ENCODE data around the gene P2RY1. TPM values are rescaled to one million over a fixed set of nuclear protein-coding genes. Genes with fewer than 3 reads are reported as not detected.

P2RY1 gene, protein sequence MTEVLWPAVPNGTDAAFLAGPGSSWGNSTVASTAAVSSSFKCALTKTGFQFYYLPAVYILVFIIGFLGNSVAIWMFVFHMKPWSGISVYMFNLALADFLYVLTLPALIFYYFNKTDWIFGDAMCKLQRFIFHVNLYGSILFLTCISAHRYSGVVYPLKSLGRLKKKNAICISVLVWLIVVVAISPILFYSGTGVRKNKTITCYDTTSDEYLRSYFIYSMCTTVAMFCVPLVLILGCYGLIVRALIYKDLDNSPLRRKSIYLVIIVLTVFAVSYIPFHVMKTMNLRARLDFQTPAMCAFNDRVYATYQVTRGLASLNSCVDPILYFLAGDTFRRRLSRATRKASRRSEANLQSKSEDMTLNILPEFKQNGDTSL
- 20.5 TPM for total RNA-seq

DNA sequence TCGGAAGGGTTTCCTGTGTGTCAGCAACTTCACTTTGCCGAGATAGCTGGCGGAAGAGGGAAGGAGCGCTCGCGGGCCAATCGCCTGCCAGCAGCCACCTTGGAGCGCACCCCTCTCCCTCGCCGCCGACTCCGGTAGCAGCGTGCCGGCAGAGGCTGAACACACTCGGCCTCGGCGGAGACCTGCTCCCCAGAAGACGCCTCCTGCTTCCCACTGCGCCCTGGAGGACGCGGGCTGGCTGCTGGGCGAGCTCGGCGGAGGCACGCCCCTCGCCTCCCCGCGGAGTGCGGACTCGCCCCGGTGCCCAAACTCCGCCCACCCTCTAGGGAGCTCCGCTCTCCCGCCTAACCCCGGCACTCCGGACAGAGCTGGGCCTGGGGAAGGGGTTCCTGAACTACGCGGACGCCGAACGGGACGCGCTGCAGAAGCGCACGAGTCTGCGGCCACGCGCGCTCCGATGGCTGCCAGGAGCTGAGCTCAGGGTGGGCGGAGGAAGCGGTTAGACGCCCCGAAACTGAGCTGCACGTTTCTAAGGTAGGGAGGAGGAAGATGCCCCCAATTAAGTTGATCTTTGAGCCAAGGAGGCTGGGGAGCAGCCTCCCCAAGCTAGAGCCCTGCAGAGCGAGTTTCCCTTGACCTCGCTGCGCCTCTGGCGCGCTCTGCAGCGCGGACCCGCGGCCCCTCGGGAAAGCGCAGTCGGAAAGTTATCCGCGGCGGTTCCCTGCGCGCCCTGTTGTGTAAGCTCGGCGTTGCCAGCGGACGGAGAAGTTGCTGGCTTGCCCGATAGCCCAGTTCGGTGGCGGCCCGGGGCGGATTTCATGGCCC is at the start of gene P2RY1:
TSS of gene P2RY1 (plus strand) at position 356 of the 825 bp plus-strand sequence. CDS start 652 bp downstream, outside the sequence.
- peak; percentile 94 for ATAC-seq

DNA sequence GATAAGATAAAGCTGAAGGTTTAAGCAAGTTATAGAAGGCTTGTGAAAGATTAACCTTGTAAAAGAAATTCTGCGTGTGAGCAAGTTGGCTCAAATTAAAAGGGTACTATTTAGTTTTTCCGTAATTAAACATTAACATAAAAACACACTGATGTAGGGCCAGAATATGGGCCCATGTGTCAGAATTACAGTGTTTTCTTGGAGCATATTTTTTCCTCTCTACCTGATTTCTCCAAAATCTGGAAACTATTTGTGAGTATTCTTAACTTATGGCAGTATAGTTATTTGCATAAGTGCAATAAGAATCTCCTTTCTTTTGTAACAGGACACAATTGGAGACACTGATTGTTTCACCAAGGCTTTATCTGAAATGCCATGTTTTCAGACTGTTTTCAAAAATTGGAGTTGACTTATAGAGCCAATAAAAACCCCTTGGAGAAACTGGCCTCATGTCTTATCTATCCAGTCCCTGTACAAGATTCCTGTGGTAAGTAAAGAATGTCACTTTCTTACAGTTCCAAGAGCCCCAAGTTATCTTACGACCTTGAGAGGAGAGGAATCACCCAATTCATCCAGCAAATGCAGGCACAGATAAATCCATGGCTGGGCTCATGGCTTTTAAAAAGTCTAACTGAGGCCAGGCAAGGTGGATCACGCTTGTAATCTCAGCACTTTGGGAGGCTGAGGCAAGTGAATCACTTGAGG is 47.8 kb upstream of the P2RY1 start:
- no peak for ATAC-seq

DNA sequence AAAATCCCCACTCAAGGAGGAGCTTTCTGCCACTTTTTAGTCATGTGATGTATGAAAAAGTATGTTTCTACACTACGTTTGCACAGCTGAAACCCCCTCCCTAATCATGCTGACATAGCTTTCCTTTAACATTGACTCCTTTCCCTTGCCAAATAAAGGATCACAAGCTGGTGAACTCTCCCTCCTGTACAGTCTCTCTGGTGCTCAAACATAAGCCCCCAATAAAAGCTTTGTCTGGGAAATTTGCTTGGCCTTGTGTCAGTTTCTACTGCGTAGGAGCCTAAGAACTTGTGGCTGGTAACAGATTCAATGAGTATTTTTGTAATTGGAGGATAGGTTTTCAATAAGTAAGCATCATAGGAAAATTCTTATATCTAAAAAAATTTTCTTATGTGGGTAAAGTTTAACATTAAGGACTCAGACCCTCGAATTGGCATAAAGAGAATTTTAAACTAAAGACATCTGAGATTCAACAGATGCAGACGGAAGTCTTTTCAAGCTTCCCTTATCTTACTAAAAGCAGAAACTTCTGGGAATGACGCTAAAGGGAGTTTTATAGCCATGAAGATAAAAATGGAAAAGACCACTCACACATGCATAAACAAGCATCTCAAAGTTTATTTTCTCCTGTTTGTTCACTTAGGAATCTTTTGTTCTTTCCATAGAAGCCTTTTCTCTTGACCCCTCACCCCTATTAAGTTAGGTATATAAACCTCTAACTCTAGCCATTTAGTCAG is 44.1 kb upstream of the P2RY1 start:
- ATAC-seq: no peak

DNA sequence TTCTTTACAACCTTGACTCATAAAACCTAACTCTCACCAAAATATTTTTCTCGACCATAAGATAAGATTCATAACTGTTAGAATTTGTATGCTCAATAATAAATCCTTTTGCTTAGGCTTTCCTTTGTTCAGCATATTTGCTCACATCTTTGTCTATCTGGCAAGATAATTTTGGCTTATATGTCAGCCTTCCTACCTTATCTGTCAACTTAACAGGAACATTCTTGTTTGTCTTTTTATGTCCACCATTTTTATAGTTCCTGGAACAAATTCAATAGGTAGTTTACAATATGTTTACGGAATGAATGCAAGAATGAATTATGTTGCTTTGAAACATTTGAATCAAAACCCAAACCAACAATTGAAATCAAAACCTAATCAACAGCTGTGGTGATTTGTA is 41.0 kb upstream of the P2RY1 start:
- no peak for ATAC-seq

DNA sequence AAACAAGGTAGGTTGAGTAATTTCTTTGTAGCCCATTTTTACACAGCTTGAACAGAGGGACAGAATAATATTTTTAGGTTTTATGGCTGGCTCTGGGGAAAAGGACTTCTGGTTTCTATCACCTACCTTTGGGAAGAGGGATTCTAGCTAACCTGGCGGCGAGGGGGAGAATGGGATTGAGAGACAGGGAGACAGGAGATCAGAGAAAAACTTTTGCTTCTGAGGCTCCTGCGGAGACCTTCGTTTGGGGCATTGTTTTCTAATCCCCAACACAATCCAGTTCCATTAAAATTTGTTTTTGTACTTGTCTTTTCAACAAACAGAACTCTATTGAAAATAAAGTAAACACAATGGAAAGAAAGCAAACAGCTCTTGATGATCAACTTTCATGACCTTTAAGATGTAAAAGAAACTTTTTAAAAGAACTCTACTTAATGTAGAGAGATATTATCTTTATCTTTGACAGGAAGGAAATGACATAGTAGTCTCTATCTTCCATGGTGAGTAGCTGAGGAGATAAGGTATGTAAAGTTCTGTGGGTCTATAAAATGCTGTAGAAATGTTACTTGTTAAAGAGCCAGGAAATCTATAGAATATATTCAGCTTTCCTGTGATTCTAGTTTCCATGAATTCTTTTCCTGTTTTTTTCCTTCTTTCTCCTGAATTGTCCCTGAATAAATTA is 37.0 kb upstream of the P2RY1 start:
- ATAC-seq: no peak

DNA sequence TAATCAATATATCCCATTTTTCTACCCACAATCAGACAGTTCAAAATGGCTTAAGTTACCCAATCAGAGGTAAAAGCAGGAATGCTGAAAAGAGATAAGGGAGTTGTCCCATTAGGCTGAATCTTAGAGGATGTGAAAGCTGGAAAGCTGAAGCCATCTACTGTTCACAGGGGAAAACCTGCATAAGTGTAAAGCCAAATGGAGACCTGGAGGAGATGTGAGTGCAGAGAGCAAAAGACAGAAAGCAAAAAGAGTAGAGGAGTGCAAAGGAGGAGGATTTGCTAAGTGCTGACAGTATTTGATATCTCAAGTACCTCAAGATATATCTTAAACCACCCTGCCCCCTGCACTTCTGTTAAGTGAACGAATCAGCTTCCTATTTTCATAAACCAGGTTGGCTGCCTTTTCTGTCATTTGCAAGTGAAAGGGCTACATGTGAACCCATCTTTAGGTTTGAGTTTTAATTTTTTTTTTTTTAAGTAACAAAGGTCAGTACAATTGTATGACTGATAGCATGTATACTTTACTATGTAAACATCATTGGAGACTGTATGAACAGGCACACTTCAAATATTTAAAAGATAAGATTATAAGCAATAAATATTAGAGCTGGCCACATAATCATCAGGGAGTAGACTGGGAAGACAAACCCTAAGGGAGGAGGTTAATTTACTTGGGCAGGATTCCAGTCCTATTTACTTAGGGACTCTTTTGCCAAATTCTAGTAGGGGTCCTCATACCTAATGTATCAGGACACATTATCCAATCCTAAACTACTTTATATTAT is 22.8 kb upstream of the P2RY1 start:
- ATAC-seq: no peak

DNA sequence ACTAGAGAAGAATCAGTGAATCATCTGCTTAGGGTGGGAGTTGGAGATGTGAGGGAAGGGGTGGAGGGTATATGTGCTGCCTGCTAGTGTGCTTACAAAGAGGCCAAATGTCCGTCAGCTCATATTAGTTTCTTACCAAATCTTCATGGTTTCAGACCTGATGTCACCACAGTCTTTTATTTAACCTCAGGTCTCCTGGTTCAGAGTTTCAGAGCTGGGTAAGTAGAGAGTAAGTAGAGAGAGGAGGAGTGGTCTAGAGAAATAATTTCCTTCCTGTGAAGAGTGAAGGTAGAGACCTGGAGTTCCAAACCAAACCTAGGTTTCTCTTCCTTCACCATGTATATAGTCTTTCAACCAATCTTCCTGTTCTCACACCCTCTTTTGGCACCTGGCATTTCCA is 17.5 kb upstream of the P2RY1 start:
- ATAC-seq: no peak

DNA sequence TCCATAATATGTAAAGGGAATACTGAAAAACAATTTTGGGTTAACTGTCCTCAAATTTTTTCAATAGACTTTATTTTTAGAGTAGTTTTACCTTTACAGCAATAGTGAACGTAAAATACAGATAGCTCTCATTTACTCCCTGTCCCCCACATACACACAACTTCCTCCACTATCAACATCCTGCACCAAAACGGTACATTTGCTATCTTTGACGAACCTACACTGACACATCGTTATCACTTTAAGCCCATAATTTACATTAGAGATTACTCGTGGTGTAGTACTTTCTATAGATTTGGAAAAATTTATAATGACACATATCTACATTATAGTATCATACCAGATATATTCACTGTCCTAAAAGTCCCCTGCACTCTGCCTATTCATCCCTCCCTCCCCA is 16.9 kb upstream of the P2RY1 start:
- no peak for ATAC-seq

DNA sequence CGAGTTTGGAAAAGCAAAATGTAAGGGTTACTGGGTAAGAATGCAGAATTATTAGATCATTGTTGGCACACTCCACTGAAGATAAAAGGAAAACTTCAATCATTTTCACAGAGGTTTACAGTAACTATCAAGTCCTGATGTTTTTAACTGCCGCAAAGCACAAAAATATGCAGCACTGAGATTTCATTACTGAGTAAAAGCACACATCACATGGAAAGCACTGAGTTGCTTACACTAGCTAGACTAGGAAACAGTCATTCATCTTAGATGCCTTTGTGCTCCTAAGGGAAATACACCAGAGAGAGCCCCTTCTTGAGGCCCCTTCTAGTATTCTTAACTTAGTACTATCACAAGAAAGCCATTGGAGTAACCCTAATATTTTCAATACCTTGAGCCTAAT is 11.8 kb upstream of the P2RY1 start:
- ATAC-seq: no peak

DNA sequence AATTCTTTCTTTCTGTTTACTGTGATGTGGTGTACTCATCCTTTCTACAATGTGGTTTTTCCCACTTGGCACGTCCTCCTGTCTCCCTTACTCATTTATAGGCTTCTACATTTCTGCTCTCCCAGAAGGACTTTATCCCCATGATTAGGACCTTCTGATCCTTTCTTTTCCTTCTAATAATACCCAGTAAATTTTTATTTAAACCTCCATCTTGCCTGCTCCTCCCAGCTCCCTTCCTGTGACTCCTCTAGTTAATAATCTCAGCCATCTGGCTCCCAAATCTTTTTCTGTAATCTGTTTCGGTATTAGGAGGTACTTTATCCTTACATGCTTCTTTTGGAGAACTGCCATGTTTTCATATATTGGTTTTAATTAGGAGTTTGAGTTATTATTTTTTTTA is 11.2 kb upstream of the P2RY1 start:
- ATAC-seq: no peak

DNA sequence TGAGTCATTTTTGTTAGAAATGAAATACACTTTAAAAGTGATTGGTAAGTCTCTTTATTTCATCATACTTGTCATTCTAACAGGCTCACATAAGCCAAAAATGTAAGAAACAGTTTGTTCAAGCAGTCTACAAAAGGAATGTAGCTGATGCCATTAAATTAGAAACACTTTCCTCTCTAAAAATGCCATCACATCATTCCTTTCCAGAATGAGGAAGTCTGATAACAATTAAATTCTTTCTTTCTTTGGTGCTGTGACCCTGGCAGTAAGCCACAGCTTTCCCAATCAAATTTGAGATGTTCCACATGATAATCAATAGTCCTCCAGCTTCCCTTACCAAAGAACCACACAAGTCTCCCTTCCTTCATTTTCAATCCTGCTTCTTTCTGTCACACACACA is 9.4 kb upstream of the P2RY1 start:
- no peak for ATAC-seq

DNA sequence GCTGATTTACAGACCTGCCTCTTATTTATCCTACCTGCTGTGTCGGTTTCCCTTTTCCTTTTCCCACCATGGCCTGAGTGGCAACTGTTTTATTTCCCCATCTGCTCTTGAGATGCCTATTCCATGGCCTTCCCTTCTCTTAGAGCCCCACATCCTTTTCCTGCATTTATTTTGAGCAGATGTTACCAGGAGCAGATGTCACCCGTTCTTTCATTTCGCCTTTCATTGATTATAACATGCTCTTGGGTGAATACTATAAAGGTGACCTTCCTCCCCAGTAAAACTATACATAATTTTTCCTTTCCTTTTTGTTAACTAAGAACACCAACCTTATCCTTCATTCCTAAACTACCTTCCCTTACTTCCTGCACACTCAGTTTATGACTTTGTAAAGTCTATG is 8.5 kb upstream of the P2RY1 start:
- ATAC-seq: no peak

DNA sequence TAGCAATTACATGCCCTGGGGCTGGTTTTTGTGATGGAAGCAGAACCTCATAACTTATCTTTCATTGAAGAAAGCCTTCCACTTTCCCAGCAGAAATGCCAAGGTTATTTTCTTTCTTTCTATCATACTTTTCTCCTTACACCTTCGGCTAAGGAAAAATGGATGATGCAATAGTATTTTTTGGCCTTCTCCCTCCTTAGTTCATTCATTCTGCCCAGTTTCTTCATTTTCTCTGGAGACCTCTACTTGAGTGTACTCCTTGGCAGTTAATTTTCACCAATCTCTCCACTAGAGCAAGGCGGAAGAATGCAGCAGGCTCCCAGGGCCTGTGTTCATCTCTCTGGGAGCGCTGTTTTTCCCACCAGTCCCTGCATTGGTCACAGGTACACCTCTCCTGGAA is 7.6 kb upstream of the P2RY1 start:
- no peak for ATAC-seq

DNA sequence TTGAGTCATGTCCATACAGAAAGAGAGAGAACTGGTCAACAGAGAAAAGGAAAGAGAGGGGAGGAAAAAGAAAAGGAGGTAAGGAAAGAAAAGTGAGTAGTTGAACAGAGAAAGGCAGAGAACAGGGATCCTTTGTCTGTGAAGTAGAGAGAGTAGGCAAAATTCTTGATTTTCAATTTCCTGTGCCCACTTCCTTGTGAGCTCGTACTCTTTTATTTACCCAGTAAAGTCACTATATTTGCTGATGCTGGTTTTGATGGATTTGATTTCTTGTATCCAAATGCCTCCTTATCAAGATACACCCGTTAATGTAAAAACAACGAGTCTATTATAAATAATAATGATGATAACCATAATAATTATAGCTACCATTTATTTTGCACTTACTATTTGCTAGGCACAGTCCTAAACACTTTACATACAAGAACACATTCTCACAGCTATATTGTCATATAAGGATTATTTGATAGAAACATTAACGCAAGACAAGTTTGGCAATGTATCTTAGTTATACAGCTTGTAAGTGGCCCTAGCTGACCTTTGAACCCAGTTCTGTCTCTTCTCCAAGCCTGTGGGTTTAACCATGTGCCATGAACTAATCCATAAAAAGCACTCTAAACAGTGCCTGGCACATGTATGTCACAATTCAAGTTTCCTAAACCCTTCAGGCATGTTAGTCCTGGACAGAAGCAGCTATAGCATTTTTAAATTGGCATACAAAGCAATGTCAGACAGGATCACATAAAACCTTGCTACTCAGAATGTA is 6.7 kb upstream of the P2RY1 start:
- peak; percentile 39 for ATAC-seq

DNA sequence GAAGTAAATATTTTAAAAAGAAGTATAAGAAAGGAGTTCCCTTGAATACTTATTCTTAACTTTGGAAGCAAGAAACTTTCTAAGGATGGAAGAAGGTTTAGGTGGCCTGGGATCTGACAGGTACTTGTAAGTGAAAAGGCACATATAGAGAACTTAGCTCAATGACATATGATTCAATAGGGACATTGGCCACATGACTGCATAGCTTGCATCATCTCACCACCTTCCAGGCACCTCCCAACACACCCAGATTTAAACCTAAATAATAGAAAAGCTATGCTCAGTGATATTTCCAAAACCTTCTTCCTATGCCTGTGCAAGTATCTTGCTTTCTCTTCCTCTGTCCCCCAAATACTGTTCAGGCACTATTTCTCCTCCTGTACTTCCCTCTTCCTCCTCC is 4.7 kb upstream of the P2RY1 start:
- peak; percentile 34 for ATAC-seq

DNA sequence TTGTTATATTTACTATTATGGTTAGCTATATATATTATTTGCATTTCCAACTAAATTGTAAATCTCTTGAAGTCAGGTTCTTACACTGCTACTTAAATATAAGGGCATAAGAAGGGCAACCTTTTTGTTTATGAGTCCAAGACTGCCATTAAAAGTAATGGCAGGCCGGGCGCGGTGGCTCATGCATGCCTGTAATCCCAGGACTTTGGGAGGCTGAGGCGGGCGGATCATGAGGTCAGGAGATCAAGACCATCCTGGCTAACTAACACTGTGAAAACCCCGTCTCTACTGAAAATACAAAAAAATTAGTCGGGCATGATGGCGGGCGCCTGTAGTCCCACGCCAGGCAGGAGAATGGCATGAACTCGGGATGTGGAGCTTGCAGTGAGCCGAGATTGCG is 2.9 kb upstream of the P2RY1 start:
- no peak for ATAC-seq

DNA sequence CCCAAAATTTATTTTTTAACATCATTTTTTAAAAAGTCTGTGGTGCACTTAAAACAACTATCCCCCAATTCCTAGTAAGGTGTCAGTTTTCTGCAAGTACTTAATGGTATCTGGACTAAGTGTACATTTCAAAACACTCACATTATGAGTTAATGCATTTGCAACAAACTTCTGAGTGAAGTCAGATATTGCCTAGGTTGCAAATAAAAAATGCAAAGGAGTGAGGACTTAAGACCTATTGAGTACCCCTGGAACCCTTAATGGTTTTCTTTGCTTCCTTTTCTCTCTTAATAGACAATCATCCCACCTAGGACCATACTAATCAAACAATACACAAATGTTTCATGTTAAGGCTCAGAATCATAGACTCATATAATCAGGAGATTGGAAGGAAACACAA is 1.8 kb upstream of the P2RY1 start:
- ATAC-seq: no peak

DNA sequence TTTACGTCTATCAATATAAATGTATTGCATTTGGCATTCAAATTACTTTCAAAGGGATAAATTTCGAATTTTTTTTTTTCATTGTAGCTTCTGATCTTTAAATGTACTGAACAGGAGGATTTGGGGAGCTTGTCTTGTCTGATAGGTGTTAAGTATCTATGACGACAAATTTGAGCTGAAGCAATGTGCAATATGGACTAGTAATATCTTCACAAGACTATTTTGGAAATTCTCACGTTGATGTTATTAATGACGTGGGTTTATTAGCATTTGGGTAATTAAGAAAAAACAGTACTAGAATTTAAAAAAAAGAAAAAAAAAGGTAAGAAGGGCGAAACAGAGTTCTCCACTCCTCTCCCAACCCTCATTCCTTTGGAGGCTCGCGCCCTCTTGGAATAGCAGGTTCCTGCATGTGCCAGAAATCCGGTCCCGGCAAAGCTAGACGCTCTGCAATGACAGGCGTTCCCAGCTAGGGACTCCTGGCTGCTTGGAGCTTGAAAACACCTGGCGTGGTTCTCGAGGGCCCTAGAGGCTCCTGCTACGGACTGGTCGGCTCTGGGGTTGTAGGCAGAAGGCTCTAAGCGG is 648 bp upstream of the P2RY1 start:
- ATAC-seq: peak; percentile 86

DNA sequence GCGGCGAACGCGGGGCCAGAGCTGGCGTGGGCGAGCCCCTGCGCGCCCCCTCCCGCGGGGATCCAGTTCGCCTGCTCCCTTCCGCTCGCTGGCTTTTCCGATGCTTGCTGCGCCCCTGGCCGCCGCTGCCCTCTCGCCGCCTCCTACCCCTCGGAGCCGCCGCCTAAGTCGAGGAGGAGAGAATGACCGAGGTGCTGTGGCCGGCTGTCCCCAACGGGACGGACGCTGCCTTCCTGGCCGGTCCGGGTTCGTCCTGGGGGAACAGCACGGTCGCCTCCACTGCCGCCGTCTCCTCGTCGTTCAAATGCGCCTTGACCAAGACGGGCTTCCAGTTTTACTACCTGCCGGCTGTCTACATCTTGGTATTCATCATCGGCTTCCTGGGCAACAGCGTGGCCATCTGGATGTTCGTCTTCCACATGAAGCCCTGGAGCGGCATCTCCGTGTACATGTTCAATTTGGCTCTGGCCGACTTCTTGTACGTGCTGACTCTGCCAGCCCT is 721 bp downstream of the P2RY1 start:
- ATAC-seq: no peak

DNA sequence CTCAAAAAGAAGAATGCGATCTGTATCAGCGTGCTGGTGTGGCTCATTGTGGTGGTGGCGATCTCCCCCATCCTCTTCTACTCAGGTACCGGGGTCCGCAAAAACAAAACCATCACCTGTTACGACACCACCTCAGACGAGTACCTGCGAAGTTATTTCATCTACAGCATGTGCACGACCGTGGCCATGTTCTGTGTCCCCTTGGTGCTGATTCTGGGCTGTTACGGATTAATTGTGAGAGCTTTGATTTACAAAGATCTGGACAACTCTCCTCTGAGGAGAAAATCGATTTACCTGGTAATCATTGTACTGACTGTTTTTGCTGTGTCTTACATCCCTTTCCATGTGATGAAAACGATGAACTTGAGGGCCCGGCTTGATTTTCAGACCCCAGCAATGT is 1.3 kb downstream of the P2RY1 start:
- ATAC-seq: no peak

Data from esophagus mucosa (tissue), 1 donor.